ACC112 (cell line): Measurements from ENCODE around the gene AQR.
"Not testable (repeated sequence)": the region's sequence is repeated elsewhere in the genome, so short reads cannot be mapped to it uniquely, and the experiment has no call there.

Experiments
- H2AFZ ChIP-seq: fragments of 200-600 bp; sonication (generic); one replicate; pipeline ENCODE4 v1.6.0; 2017; ENCODE audit warnings: antibody characterized with exemption, low read length; ENCODE audit not compliant: unreplicated experiment
- H3K27ac ChIP-seq: fragments of 200-600 bp; sonication (generic); 2 replicates; pipeline ENCODE4 v1.5.1; 2014; ENCODE audit warnings: low read depth, mild to moderate bottlenecking, antibody characterized with exemption, low read length, moderate library complexity
- H3K27me3 ChIP-seq: fragments of 200-600 bp; sonication (generic); 2 replicates; pipeline ENCODE4 v1.6.1; 2014; ENCODE audit warnings: mild to moderate bottlenecking, antibody characterized with exemption, low read length, moderate library complexity, mixed read lengths; ENCODE audit not compliant: insufficient read depth
- H3K36me3 ChIP-seq: fragments of 200-600 bp; sonication (generic); 2 replicates; pipeline ENCODE4 v1.6.1; 2016; ENCODE audit warnings: mild to moderate bottlenecking, antibody characterized with exemption, low read length, moderate library complexity, mixed read lengths; ENCODE audit not compliant: insufficient read depth
- H3K4me1 ChIP-seq: fragments of 200-600 bp; sonication (generic); one replicate; pipeline ENCODE4 v1.6.1; 2016; ENCODE audit warnings: low read length, mixed read lengths; ENCODE audit not compliant: insufficient read depth, unreplicated experiment, control insufficient read depth
- H3K4me3 ChIP-seq: fragments of 200-600 bp; sonication (generic); 2 replicates; pipeline ENCODE4 v1.5.1; 2014; ENCODE audit warnings: mild to moderate bottlenecking, low read depth, low read length
- H3K79me2 ChIP-seq: fragments of 200-600 bp; sonication (generic); one replicate; pipeline ENCODE4 v1.6.0; 2016; ENCODE audit warnings: low read length; ENCODE audit not compliant: control insufficient read depth, unreplicated experiment, insufficient read depth

Gene AQR

GRCh38 chr15:34953851-34954250 is 15.7 kb downstream of the AQR start:
- Histone ChIP-seq H3K4me3 (no peak overlapping the region), H3K27me3 (no peaks in the 10 kb centered on the region), H3K79me2 (peaks cover 6% of the 10 kb centered on the region), H3K27ac (no peak overlapping the region), H3K4me1 (peaks cover 19% of the 10 kb centered on the region), H2AFZ (no peak overlapping the region), H3K36me3 (peaks cover 16% of the 10 kb centered on the region)

GRCh38 chr15:34952481-34952880 is 17.1 kb downstream of the AQR start:
- Histone ChIP-seq H3K27ac (0 out of 2 replicates have a peak overlapping the region, but pooled peaks have one; percentile 9), H2AFZ (no peak overlapping the region), H3K4me1 (peaks cover 19% of the 10 kb centered on the region), H3K27me3 (no peaks in the 10 kb centered on the region), H3K36me3 (peaks cover 20% of the 10 kb centered on the region), H3K79me2 (no peaks in the 10 kb centered on the region), H3K4me3 (no peak overlapping the region)

GRCh38 chr15:34951993-34952392 is 17.5 kb downstream of the AQR start:
- no peak overlapping the region for H3K4me3 ChIP-seq
- H3K27ac ChIP-seq: peak overlapping the region; percentile 9; the same call in 1 of the 2 replicates

GRCh38 chr15:34944936-34945335 is 24.6 kb downstream of the AQR start:
- Histone ChIP-seq H3K79me2 (no peaks in the 10 kb centered on the region), H2AFZ (no peak overlapping the region), H3K4me1 (peaks cover 13% of the 10 kb centered on the region), H3K27me3 (no peaks in the 10 kb centered on the region), H3K4me3 (no peak overlapping the region), H3K27ac (no peak overlapping the region), H3K36me3 (peaks cover 27% of the 10 kb centered on the region)

More at GRCh38 chr15:34951993-34952392, 17.5 kb downstream of the AQR start:
- H3K79me2 ChIP-seq: no peaks in the 10 kb centered on the region
- no peak overlapping the region for H2AFZ ChIP-seq
- H3K36me3 ChIP-seq: peaks cover 20% of the 10 kb centered on the region
- peaks cover 19% of the 10 kb centered on the region for H3K4me1 ChIP-seq
- no peaks in the 10 kb centered on the region for H3K27me3 ChIP-seq

- Histone ChIP-seq H3K79me2 (no peaks in the 10 kb centered on the region), H3K4me1 (peaks cover 13% of the 10 kb centered on the region), H2AFZ (no peak overlapping the region), H3K27ac (no peak overlapping the region), H3K27me3 (no peaks in the 10 kb centered on the region), H3K36me3 (peaks cover 35% of the 10 kb centered on the region), H3K4me3 (no peak overlapping the region)
Observed at GRCh38 chr15:34943711-34944110, 25.8 kb downstream of the AQR start.

- H3K27ac ChIP-seq, H2AFZ ChIP-seq, H3K4me3 ChIP-seq, H3K27me3 ChIP-seq, H3K79me2 ChIP-seq: not testable (repeated sequence)
- peaks cover 13% of the 10 kb centered on the region for H3K4me1 ChIP-seq
- H3K36me3 ChIP-seq: peaks cover 37% of the 10 kb centered on the region
Observed at GRCh38 chr15:34943264-34943663, 26.3 kb downstream of the AQR start.

- H3K27ac ChIP-seq: 0 out of 2 replicates have a peak overlapping the region, but pooled peaks have one; percentile 24
- H3K79me2 ChIP-seq: no peaks in the 10 kb centered on the region
- peaks cover 13% of the 10 kb centered on the region for H3K4me1 ChIP-seq
- H3K4me3 ChIP-seq: peak overlapping the region; percentile 32; the same call in 1 of the 2 replicates
- H3K36me3 ChIP-seq: peaks cover 34% of the 10 kb centered on the region
- H2AFZ ChIP-seq: no peak overlapping the region
- no peaks in the 10 kb centered on the region for H3K27me3 ChIP-seq
Observed at GRCh38 chr15:34942363-34942762, 27.2 kb downstream of the AQR start.

GRCh38 chr15:34941831-34942230 is 27.7 kb downstream of the AQR start:
- Histone ChIP-seq H3K79me2 (no peaks in the 10 kb centered on the region), H3K27ac (no peak overlapping the region), H3K36me3 (peaks cover 34% of the 10 kb centered on the region), H3K4me1 (peaks cover 13% of the 10 kb centered on the region), H3K27me3 (no peaks in the 10 kb centered on the region), H3K4me3 (no peak overlapping the region), H2AFZ (no peak overlapping the region)

GRCh38 chr15:34941185-34941698 is 28.3 kb downstream of the AQR start:
- peaks cover 34% of the 10 kb centered on the region for H3K36me3 ChIP-seq

GRCh38 chr15:34933432-34933975 is 36.0 kb downstream of the AQR start:
- peaks cover 4% of the 10 kb centered on the region for H3K4me1 ChIP-seq
- H3K27me3 ChIP-seq: no peaks in the 10 kb centered on the region
- H2AFZ ChIP-seq: no peak overlapping the region
- H3K27ac ChIP-seq: no peak overlapping the region
- H3K36me3 ChIP-seq: peaks cover 44% of the 10 kb centered on the region
- no peaks in the 10 kb centered on the region for H3K79me2 ChIP-seq
- H3K4me3 ChIP-seq: no peak overlapping the region

More at GRCh38 chr15:34941185-34941698, 28.3 kb downstream of the AQR start:
- Histone ChIP-seq H3K4me1 (peaks cover 13% of the 10 kb centered on the region), H3K27me3 (no peaks in the 10 kb centered on the region), H3K27ac (no peak overlapping the region), H2AFZ (no peak overlapping the region), H3K4me3 (no peak overlapping the region), H3K79me2 (no peaks in the 10 kb centered on the region)

- not testable (repeated sequence) for H2AFZ ChIP-seq, H3K27me3 ChIP-seq, H3K79me2 ChIP-seq, H3K27ac ChIP-seq, H3K4me3 ChIP-seq, H3K4me1 ChIP-seq
- peaks cover 37% of the 10 kb centered on the region for H3K36me3 ChIP-seq
Observed at GRCh38 chr15:34928349-34928748, 41.2 kb downstream of the AQR start.
